ENCODE results near the gene NELL2. TPM values are rescaled to one million over a fixed set of nuclear protein-coding genes. Genes with fewer than 3 reads are reported as not detected.

The NELL2 gene
- total and polyA plus RNA-seq, 11 donors = 0.04 to 1.8 (median 0.77) TPM; not detected in 3

DNA sequence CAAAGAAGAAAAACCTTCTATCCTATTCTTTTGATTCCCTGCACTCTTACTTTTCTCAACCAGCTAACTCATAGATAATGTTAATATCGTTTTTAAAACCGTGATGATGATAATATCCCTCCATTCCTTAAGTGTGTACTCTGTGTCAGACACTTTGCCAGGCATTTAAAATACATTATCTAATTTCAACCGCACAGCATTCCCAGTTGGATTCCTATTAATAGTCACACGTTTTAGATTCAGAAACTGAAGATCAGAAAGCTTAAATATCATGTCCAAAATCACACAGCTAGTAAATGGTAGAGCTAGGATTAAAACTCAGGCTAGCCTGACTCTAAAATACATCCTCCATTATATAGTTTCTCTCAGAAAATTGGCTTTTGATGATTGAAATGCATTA is 366.0 kb downstream of the NELL2 start:
- 23 to 26% (median 25%) methylated on average over 4 of the region's 4 CpGs for WGBS, 4 donors
- intact Hi-C loops (cut with DNase I) = no loop called here
- TF ChIP-seq, protein P1, sequence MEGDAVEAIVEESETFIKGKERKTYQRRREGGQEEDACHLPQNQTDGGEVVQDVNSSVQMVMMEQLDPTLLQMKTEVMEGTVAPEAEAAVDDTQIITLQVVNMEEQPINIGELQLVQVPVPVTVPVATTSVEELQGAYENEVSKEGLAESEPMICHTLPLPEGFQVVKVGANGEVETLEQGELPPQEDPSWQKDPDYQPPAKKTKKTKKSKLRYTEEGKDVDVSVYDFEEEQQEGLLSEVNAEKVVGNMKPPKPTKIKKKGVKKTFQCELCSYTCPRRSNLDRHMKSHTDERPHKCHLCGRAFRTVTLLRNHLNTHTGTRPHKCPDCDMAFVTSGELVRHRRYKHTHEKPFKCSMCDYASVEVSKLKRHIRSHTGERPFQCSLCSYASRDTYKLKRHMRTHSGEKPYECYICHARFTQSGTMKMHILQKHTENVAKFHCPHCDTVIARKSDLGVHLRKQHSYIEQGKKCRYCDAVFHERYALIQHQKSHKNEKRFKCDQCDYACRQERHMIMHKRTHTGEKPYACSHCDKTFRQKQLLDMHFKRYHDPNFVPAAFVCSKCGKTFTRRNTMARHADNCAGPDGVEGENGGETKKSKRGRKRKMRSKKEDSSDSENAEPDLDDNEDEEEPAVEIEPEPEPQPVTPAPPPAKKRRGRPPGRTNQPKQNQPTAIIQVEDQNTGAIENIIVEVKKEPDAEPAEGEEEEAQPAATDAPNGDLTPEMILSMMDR (IDR thresholded peaks at IDR 0.05) = no peak
- TF ChIP-seq POLR2A (IDR thresholded peaks at IDR 0.05) = no peak

DNA sequence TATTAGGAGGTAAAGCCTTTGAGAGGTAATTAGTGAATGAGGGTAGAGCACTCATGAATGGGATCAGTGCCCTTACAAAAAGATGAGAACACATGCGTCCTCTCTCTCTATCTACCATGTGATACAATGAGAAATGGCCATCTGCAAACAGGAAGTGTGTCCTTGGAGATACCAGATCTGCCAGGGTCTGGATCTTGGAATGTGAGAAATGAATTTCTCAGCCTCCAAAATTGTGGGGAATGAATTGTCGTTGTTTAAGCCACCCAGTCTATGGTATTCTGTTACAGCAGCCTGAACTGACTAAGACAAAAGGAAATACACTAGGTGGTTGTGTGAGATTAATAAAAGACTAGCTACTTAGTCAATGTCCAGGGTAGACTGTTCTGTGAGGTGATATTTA is 366.6 kb downstream of the NELL2 start:
- 17 to 36% (median 26%) methylated on average over 2 of the region's 2 CpGs for WGBS, 4 donors
- ATAC-seq = no peak
- intact Hi-C loops (cut with DNase I) = no loop called here

More for the DNA sequence above, 366.0 kb downstream of the NELL2 start:
- no peaks in the 10 kb centered on the region for H3K9me3 ChIP-seq
- H3K4me3 ChIP-seq = no peak overlapping the region
- ATAC-seq = no peak
- H3K36me3 ChIP-seq = no peaks in the 10 kb centered on the region
- DNase-seq = no peak
- no peaks in the 10 kb centered on the region for H3K4me1 ChIP-seq
- no peaks in the 10 kb centered on the region for H3K27me3 ChIP-seq
- no peak overlapping the region for H3K27ac ChIP-seq

DNA sequence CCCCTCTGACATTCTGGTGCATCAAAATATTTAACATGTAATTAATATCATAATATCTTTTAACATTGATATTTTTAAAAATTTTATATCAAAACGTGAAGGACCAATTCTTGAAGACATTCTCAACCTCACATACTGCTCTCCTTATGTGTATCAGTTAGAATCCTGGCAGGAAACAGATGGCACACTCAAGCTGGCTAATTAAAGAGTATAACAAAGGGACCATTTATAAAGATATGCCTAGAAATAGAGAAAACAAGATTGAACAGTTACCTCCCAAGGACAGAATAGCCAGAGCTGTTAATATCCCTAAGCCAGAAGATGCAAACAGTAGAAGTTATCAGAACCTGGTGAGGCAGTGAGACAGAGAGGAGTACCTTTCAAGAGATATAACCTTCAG is 368.7 kb downstream of the NELL2 start:
- intact Hi-C loops (cut with DNase I) = no loop called here
- TF ChIP-seq POLR2A (IDR thresholded peaks at IDR 0.05) = no peak
- TF ChIP-seq, protein P1 (IDR thresholded peaks at IDR 0.05) = no peak
- Histone ChIP-seq H3K27me3 (no peaks in the 10 kb centered on the region), H3K4me3 (no peak overlapping the region), H3K27ac (no peak overlapping the region), H3K36me3 (no peaks in the 10 kb centered on the region), H3K9me3 (no peaks in the 10 kb centered on the region), H3K4me1 (no peaks in the 10 kb centered on the region)
- no peak for ATAC-seq
- no peak for DNase-seq
- 40 to 58% (median 51%) methylated on average over 1 of the region's 1 CpG for WGBS, 4 donors

More for the DNA sequence above, 366.6 kb downstream of the NELL2 start:
- Histone ChIP-seq H3K36me3 (no peaks in the 10 kb centered on the region), H3K27me3 (no peaks in the 10 kb centered on the region), H3K9me3 (no peaks in the 10 kb centered on the region), H3K4me1 (no peaks in the 10 kb centered on the region), H3K4me3 (no peak overlapping the region), H3K27ac (no peak overlapping the region)
- TF ChIP-seq, protein P1 (IDR thresholded peaks at IDR 0.05) = no peak
- no peak for TF ChIP-seq POLR2A (IDR thresholded peaks at IDR 0.05)
- no peak for DNase-seq

DNA sequence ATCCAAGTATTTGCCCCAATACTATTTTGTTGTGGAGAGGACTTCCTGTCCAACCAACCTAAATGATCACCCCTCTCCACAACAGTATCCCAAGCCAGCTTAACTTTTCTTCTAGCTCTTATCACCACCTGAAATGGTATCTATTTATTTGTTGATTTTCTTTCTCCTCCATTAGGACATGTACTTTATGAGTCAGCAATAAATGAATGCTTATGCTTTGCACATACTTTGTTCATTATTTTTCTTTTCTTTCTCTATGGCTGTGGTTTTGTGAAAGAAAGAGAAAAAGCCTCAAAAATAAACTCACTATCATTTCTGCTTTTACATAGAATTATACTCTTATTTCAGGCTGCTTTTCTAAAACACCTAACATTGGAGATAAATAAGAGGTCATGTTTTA is 371.3 kb downstream of the NELL2 start:
- no peaks in the 10 kb centered on the region for H3K36me3 ChIP-seq
- H3K27me3 ChIP-seq = no peaks in the 10 kb centered on the region
- H3K9me3 ChIP-seq = peaks cover 0 to 4% (median 0%) of the 10 kb centered on the region in 12 donors
- H3K4me3 ChIP-seq = no peak overlapping the region
- no peak for ATAC-seq
- no peak for TF ChIP-seq POLR2A (IDR thresholded peaks at IDR 0.05)
- TF ChIP-seq, protein P1 (IDR thresholded peaks at IDR 0.05) = no peak
- intact Hi-C loops (cut with DNase I) = no loop called here
- H3K27ac ChIP-seq = no peak overlapping the region
- DNase-seq = no peak
- no peaks in the 10 kb centered on the region for H3K4me1 ChIP-seq
